HG02623 (cell line): ENCODE measurements around the gene HIVEP3.
"Not testable (repeated sequence)": the region's sequence is repeated elsewhere in the genome, so short reads cannot be mapped to it uniquely, and the experiment has no call there.

Source experiments
- ATAC-seq: cut with Tn5 transposase; IDR thresholded peaks from one replicate; pipeline ENCODE4 v1.9.1; 2021; ENCODE audit warnings: moderate library complexity; ENCODE audit not compliant: unreplicated experiment

The HIVEP3 gene

GRCh38 chr1:41698916-41699860, 219.5 kb downstream of the HIVEP3 start:
- ATAC-seq = peak; percentile 78

GRCh38 chr1:41696381-41696780, 222.3 kb downstream of the HIVEP3 start:
- no peak for ATAC-seq

DNA sequence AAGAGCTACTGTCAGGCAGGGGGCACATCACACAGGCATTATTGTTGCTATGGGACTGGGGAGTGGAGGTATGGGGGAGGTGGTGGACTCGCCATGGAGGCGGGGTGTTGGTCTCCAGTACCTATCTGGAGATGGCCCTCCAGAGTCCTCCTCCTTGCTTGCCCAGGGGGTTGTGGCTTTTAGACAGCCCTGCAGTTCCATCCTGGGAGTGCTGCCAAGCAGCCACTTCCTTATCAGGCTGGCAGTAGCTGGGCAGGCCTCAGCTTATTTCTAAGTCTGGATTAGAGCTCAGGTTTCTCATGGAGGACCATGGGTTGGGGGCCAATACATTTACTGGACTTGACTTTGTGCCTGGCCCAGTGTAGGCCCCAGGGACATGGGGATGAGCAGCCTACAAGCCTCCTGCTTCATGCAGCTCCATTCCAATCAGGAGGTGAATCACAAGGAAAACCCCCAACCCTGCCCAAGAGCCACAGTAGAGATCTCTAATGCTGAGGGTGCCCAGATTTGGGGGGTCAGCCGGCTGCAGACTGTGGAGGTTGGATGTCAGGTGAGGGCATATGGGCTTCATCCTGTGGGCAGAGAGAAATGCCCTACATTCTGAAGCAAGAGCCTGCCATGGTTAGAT, 223.5 kb downstream of the HIVEP3 start:
- no peak for ATAC-seq

GRCh38 chr1:41691966-41692365, 226.8 kb downstream of the HIVEP3 start:
- not testable (repeated sequence) for ATAC-seq

DNA sequence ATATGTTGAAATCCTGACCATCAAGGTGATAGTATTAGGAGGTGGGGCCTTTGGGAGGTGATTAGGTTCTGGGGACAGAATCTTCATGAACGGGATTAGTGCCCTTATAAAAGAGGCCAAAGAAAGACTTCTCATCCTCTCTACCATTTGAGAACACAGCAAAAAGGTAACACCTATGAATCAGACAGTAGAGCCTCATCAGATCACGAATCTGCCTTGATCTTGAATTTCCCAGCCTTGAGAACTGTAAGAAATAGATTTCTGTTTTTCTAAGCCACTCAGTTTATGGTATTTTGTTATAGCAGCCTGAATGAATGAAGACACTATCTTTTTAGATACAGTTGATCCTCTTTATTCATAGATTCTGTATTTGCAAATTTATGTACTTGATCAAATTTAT, 227.3 kb downstream of the HIVEP3 start:
- ATAC-seq = no peak

DNA sequence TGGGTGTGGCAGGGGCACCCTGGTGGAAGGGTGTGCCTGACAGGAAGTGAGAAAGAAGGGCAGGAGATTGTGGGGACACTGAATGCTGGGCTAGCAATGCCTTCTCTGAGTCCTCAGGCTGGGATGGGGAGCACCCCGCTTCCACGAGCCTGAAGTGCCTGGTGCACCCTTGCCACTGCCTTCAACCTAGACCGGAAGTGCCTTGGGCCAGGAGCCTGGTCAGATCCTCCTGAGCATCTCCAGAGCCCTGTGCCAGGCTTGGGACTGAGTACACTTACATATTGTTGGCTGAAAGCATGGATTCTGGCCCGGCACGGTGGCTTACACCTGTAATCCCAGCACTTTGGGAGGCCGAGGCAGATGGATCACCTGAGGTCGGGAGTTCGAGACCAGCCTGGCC, 228.4 kb downstream of the HIVEP3 start:
- ATAC-seq = no peak

DNA sequence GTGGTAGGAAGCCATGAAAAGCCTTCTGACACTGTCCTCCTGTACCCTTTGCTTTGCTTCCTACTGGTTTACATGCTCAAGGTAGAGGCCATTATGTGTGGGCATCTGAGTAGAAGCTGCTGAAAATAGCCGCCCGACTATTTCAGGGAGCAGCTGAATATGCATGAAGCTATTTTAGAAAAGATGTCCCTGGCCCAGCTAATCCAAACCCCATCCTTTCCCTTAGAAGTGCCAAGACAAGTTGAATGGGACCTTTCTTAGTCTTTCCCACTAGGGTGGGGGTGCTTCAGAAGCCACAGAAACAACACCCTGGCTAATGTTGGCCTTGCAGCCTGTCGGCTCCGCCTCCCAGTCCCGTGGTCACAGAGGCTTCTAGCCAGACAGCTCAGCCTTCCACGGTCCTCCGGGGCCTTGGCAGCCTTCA, 229.2 kb downstream of the HIVEP3 start:
- no peak for ATAC-seq

DNA sequence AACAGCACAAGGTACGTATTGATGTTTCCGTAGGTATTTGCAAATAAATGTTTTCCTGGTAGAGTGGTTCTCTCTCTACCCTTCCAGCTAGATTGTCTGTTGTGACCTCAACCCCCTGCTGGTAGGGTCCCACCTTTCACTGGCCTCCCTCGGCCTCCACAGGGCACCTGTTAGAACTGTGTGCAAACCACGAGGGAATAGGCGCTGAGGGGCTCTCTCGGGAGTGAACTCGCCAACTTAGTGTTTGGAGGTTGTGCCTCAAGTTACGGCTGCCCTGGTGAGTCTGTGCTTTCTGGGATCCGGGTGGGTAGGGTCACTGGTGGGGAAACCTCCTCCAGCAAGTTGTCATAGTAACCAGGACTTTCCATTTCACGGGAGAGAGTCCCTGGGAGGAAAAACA, 229.6 kb downstream of the HIVEP3 start:
- ATAC-seq = no peak

DNA sequence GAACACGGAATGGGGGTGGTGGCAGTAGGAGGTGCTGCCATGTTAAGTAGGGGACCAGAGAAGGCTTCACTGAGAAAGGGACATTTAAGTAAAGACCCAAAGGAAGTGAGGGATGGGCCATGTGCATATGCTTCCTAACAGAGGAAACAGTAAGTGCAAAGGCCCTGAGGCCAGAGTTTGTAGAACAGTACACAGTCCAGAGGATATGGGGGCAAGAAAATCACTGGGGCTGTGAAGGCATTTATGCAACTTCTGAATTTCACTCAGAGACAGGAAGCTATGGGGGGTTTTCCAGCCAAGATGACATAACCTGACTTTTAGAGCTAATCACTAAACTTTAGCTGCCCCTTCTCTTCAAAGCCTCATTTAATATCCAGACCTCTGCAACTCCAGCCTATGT, 231.7 kb downstream of the HIVEP3 start:
- no peak for ATAC-seq

DNA sequence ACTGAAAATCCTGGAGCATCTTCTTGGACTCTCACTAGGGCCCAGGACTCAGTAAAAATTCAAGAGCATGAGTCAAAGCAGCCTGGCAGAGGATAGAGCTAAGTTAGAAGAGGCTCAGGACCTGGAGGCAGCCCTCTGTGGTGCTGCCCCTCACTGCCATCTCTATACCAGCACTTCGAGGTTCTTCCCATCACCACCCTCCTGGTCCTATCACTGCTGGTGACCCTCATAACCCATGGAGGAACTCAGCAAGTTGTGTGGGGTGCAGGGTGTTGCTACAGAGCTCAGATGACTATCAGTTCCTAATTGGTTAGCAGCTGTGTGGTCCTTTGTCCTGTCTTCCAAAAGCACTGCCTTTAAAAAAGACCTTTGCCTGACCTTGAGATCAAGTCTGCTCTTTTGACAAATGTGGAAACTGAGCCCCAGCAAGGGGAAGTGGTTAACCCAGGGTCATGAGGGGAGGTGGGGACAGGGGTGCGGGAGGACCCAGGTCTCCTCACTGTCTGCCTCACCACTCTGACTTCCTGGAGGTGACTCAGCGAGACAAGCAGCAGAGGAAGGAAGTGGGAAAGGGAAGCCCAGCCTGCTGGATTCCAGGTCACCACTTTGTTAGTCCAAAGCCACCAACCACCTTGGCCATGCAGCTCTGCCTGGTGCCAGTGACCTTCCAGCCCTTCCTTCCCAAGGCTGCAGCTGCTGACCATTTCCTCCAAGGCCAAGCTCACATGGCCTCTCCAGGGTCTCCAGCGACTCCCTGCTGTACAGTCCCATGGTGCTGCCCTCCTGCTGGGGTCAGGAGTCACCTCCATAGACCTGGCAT, 234.8 kb downstream of the HIVEP3 start:
- ATAC-seq = no peak

DNA sequence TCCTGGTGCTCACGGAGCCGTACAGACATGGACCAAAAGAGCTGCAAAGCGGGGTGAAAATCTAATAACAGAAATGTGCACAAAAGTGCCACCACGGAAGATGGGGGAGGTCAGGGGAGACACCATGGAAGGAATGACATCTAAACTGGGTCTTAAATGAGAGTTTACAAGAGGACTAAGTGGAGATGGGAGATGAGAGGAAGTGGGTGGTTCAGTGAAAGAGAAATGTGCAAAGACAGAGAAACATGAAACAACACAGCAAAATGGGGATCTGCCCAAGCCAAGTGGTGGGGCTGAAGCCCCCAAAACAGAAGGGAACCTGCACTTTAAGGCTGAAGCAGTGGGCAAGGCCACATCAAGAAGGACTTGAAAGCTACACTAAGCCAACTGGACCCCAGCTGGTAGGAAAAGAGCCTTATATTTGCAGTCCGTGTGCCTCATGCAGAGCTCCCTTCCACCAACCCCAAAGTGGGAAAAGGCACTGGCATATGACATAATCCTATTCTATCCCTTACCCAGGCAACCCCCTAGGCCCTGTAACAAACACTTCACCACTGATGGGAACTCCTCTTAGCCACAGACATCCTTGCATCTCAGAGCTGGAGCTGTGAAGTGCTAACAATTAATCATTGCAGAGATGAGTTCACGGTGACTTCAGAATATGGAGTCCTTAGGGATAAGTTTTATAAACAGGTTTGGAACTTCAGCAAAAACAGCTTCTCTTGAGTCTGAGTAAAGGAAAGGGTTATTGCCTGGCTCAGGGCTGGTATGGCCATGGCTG, 235.7 kb downstream of the HIVEP3 start:
- ATAC-seq = no peak

GRCh38 chr1:41682149-41682548, 236.6 kb downstream of the HIVEP3 start:
- ATAC-seq = no peak

DNA sequence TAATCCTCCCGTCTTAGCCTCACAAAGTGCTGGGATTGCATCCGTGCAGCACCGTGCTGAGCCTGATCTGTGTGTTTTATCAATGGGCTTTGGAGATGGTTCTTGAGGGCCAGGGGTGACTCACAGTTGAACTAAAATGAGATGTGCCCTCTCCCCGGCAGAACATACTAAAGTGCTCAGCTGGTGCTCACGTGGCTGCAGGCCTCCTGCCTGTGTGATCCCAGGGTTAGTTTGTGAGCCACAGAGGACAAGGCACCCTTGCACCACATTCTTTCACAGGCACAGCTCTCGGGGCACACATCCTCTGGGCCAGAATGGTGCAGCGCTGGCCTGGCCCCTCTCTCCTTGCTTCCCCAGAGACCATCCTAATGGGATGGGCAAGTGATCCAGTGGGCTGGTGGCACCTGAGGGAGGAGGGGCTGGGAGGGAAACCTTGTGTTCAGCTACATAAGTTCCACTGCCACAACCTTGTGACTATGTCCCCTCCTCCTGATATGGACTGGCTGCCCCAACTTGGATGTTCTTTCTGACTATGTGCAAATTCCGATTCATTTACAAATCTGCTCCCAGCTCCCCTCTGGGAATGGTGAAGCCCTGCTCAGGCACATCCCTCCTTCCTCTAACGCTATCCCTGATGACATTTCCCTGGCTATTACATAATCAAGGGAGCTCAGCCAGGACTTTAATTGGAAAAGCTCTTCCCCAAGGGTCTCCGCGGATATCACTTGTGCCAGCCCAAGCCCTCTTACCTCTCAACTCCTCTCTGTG, 237.2 kb downstream of the HIVEP3 start:
- ATAC-seq = no peak

GRCh38 chr1:41679994-41680393, 238.7 kb downstream of the HIVEP3 start:
- no peak for ATAC-seq

GRCh38 chr1:41679531-41679930, 239.2 kb downstream of the HIVEP3 start:
- ATAC-seq = no peak

DNA sequence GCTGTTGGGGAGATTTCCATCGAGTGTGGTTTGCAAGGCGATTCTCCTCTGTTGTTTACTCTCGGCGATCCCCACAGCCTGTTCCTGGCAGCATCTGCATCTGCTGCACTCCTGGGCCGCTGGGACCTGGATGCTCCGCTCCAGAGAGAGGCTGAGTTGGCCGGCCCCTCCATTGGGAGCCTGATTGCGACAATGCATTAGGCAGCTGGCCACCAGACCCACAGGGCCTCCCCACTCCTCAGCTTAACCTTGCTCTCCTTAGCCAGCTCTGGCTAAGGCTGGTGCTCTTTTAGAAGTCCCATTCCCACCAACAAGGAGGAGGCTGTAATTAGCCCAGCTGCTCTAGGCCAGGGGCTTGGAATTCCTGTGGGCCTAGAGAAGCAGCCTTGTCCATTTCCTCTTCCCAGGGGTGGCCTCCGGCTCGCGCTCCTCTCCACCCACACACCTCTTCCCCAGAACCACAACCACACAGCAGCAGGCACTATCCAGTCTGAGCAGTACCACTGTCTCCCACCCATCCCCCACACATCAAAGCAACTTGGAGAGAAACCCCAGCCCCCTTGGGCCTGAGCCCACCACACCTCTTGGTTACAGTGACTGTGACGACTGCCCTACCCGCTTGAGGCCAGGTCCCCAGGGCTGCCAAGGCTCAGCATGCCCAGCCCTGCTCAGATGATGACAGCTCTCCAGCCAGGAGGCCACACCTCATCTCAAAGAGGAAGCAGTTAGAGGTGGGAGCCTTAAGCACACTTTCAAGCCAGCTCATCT, 240.4 kb downstream of the HIVEP3 start:
- ATAC-seq = no peak

DNA sequence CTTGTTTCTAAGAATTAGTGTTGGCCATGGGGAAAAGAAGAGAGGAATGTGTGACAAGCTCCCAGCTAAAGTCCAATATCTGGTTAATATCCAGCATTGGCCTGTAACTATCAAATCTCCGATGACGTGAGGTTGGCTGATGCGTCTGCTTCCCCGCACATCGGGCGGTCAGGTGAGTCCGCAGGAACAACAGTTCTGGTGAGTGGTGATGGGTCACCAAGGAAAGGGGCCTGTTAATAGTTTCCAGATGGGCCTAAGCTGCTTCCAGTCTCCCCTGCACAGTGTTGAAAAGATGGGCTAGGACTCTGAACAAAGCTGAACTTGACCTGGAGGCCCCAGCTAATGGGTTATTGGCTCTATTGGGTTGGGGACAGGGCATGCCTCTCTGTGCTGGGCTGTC, 241.1 kb downstream of the HIVEP3 start:
- ATAC-seq = no peak

GRCh38 chr1:41675401-41675800, 243.3 kb downstream of the HIVEP3 start:
- ATAC-seq = no peak

GRCh38 chr1:41674522-41674921, 244.2 kb downstream of the HIVEP3 start:
- no peak for ATAC-seq
